Activated CD4-positive, CD25-positive, alpha-beta regulatory T cell treated with anti-CD3 and anti-CD28 coated beads, Interleukin-2, amount 50 U/mL, for 16 hours (primary cell): ENCODE results near the gene CHPF.

Source experiments
- DNase-seq: peaks from one replicate; pipeline ENCODE4 v3.0.0-alpha.2; 2020; ENCODE audit warnings: low read depth, low spot score

The CHPF gene

DNA sequence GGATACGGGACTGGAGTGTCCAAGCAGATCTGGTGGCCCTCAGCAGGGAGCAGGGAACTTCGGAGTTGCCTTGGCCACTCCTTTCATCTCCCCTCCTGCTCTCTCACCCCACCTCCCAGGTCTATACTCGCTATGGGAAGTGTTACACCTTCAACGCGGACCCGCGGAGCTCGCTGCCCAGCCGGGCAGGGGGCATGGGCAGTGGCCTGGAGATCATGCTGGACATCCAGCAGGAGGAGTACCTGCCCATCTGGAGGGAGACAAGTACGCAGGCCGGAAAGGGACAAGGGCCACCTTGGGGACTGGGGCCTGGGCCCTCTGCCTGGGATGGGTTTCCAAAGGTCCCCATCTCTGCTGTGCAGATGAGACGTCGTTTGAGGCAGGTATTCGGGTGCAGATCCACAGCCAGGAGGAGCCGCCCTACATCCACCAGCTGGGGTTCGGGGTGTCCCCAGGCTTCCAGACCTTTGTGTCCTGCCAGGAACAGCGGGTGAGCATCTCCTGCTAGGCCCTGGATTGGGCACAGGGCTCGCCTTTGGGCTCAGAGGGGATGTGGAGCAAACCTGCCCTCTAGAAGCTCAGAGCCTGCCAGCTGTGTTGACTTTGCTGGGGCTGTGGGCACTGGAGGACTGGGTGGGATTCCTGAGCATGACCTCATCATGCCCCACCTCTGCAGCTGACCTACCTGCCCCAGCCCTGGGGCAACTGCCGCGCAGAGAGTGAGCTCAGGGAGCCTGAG is 11.8 kb downstream of the CHPF start:
- no peak for DNase-seq

DNA sequence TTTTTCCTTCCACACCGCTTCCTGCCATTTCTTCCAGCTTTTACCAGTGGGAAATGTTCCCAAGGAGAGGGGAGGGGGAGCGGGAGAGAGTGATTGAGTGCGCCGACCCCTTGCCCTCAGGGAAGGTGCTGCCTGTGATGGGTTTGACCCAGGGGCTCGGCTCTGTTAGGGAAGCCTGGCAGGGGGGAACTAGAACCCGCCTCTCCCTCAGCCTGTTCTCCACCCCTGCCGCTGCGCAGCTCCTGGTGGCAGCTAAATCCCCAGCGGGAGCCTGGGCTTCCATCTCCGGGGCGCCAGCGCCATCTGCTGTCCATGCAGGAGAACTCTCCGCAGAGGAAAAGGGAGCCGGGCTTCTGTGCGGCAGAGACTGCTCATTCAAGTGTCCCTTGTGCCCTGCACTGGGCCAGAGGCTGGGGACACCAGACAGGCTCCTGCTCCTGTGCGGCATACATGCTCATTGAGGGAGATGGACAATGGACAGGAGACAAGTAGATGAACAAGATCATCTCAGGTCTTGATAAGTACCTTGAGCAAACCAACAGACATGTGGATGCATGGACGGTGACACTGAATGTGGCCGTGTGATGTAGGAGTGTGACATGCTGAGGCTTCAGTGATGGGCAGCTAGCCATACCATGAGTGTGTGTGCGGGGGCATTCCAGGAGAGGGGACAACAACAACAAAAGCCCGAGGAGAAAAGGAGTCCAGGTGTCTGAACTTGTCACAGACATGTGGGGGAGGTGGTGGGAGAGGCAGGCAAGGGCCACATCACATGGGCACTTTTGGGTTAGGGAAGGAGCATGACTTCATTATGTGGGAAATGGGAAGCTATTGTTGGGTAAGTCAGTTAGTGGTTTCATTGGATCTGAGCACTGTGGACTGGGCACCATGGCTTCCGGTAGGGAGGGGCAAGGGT is 13.3 kb downstream of the CHPF start:
- peak; percentile 66 for DNase-seq

DNA sequence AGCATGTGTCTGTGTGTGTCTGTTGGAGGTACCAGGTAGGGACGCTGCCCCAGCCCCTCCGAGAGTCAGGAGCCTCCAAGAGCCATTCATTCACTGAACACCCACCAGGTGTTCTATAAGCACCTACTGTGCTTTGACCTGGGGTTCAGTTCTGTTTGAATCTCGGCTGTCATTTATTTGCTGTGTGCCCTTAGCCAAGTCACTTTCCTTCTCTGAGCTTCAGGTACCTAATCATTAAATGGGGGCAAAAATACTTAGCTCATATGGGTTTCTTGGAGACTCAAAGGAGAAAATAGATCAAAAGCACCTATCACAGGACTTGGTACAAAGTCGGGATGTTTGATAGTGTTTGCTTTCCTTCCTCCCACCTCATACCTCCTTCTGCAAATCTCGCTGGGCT is 16.1 kb downstream of the CHPF start:
- DNase-seq = no peak

DNA sequence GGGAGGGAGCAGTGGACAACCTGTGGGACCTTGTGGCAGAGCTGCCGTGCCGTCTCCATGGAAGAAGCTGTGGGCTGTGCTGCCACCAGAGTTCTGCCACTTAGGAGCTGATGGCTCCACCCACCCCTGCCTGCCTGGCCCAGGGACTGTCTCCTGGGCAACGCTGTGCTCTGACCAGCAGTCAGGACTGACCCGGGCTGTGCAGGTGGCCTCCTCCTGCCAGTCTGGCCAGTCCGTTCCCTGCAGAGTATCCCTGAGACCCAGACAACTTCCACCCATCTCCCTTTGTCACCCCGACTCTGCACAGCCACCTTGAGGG is 16.6 kb downstream of the CHPF start:
- DNase-seq = no peak

DNA sequence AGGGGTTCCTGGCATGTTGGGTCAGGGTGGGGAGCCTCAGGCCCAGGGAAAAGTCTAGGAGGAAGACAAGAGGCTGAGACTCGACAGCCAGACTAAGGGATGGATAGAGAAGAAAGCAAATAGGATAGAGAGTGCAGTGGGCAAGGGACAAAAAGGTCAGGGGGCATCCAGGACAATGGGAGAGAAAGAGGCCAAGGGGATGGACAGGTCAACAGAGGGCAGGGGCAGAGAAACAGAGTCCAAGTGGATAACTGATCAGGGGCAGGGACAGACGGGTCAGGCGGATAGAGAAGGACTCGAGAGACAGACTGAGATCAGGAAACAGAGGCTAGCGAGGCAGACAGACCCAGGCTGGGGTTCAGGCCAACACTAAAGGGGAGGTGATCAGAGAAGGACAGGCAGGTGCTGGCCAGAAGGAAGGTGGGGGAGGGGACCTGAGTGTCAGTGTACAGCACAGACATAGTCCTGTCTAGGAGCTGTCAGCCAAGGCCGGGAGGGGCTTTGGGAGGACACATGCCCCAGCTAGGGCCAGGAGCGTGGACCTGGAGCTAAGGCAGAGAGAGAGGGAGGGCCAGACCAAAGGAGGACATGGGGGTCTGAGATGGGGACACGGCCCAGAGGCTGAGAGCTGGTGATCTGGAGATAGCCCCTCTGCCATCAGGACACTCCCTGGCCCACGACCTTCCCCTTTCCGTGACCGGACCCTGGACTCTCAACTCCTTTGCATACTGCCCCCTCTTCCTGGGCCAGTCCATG is 17.1 kb downstream of the CHPF start:
- no peak for DNase-seq

DNA sequence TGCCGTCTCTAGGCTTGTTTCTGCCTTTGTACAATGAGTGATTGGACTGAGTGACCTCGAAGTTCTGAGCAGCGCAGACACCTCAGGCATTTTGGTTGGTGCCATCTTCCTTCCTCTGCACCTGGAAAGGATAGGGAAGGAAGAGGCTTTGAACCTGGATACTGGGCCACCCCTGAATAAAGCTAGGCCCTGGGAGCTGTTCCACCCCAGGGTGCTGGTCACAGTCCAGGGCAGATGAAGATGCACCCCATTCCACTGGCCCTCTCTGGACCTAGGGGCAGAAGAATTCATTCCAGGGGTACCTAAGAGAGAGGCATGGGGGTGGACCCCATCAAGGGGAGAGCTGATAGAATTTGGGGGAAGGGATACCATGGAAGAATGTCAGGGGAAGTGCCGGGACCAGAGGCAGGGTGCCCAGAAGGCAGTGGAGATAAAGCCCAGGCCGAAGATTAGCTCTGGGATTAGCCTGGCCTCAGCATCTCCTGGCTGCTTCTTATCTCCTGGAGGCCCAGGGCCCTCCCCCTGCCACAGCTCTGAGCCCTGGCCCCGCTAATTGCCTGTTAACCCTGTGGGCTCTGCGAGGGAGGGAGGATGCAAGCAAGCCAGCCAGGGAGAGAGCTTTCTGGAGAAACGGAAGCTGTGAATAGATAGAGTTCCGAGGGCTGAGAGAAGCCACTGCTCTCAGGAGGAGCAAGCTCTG is 17.9 kb downstream of the CHPF start:
- no peak for DNase-seq

DNA sequence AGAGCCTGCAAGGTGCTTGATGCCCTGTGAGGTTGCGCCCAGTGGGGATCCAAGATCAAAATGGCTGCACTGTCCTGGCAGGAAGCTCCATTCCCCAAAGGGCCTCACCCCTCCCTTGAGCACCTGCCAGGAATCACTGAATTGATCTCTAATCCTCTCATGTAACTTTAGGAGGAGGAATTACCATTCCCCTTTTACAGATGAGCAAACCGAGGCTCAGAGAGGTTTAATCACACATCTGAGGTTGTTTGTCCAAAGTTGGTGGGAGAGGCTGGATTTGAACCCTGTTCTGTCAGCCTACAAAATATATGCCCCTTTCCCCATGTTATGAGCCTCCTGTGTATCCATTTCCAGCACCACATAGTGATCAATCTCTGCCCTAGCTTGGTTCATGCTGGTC is 18.8 kb downstream of the CHPF start:
- DNase-seq = no peak

DNA sequence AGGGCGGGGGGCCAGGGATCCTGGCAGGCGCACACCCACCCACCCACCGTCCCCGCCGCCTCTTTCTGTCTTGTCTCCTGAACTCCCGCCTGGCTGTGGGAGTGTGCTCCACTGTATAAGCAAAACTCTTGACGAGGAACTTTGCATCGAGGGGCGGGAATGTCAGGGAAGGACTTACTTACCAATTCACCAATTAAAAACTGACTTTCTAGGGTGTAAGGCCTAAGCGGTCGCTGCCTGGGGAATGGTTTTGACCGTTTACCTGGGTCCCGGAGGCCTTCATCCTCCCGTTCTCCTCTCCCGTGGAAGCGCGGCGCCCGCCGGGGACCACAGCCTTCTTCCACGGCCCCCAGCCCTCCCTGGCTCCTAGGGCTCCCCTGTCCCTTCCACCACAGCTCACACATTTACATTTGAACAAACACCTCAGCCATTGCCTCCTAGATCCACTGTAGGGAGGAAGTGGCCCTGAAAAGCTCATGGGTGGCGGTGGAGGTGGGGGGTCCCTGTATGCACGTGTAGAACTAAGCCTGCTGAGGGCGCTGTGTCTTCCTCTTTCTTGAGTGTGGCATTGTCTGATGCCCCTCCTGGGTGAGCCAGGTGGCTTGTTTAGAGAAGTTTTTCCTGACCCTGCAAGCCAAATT is 20.5 kb downstream of the CHPF start:
- DNase-seq = no peak

DNA sequence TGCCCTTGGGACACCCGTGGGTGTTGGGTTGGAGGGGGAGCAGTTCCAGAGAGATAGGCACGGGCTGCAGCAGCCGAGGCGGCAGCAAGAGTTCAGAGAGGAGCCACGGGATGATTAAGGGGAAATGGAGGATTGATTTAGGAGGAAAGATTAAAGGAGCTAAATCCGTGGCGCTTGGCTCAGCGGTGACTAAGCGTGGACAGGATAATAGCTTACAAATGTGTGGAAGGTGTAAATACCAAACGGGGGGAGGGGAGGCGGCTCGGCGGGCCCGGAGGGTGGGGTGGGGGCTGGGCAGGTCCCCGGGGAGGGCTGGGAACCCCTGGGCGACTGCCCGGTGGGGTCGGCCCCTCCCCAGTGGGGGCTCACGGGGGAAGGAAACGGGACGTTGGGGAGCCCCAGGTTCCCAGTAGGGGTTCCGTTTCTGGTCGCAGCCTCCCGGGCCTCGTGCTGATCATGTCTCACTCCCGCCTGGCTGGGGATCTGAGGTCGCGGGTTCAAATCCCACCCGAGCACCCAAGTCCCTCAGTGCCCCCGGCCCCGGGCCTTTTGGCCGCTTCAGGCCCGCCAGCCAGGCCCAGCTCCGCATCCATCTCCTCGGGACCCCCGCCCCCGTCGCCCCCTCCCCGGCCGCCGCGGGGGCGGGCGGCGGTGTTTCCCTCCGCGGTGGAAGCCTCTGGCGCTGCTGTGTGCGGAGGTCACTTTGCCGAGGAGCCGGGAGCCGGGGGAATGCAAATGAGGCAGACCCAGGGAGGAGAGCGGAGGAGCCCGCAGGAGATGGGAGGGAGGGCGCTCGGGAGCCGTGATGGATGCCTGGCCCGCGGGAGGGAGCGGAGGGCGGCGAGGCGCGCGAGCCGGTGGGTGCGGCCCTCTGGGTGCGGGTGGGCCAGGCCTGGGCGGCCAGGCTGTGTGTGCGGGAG is 21.2 kb downstream of the CHPF start:
- DNase-seq = no peak

DNA sequence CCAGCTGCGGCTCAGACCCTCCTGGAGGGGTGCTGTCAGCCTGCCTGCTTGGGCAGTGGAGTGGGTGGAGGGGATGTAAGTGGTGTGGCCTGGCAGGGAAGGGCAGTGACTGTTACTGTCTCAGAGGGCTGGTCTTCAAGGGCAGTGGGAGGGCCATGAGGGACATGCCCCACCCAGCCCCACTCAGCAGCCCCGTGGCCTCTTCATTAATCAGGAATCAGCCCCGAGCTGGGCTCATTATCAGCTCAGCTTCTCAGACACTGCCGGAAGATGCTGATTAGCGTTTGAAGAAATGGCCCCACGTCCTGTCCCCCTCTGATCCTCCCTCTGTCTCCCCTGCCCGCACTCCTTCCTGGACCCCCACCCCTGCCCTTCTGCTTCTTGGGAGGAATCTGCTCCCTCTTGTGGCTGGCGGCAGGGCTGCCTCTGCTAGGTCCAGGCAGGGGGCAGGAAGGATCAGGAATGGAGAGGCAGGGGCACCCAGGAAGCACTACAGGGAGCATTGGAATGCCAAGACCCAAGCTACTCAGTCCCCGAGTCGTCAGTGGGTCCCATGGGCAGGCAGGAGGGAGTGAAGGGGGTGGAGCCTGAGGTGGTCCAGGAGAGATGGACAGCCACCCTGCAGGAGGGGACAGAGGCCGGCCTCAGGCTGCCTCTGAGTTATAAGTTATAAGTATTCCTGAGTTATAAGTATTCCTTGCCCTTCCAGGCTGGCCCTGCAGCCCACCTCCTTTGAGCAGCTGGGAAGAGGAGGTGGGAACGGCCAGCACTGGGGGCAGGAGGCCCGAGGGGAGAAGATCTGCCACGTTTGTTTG is 22.3 kb downstream of the CHPF start:
- no peak for DNase-seq

DNA sequence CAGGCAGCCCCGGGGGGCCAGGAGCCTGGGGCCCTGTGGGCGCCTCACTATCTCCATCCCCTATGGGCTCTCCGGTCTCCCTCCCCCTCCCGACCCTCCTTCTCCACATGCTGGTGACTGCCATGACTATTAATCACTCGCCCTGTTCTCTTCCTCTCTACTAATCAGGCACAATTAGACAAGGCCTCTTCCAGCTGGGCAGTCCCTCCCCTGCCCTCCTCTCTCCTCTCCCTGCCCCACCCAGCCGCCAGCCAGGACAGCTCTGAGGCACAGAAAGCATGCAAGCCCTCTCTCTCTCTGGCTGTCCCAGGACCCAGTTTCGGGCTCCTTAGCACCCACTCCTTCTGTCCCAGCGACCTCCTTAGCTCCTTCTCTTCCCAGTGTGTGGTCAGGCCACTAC is 23.5 kb downstream of the CHPF start:
- no peak for DNase-seq

DNA sequence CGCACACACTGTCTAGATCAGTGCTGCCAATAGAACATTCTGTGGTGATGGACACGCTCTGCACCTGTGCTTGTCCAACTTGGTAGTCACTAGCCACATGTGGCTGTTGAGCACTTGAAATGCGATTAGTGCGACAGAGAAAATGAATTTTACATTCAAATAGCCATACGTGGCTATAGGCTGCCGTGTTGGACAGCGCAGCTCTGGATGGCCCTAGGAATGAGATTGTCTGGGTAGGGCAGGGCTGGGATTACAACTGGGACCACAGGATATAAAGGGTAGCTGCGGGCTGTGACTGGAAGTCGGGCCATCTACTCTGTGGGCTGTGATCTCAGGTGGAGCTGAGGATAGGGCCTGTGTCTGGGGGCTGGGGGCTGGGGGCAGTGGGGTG is 24.1 kb downstream of the CHPF start:
- DNase-seq = no peak

DNA sequence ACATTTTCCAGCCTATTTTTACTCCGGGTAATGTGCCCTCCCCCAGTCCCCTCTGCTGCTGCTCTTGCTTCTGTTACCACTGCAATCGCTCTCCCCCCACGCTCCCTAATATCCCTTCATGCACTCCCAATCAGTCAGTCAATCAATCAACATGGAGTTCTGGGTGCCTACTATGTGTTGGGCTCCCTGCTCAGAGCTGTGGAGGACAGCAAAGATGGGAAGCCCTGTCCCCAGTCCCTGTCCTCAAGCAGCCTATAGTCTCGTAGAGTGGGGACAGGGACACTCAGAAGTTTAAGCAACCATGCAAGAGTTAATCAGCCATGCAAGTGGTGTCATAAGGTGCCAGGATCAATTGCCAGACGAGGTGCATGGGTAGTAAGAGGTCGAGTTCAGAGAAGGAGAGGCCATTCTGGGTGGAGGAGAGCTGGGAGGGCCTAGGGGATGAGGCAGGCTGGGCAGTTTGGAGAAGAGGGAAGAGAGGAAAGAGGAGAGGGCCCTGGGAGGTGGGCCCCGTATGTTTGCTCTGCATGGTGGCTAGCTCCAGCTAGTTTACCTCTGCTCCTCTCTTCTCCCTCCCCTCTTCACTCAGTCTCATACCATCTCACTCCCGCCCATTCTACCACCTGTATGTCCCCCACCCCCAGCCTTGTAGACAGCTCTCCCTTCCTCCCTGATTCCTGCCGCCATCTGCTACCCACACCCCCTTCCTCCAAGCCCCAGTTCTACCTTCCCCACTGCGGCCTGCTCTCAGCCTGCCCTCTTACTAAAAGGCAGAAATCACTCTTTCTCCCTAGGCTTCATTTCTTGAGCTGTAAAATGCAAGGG is 25.4 kb downstream of the CHPF start:
- no peak for DNase-seq

DNA sequence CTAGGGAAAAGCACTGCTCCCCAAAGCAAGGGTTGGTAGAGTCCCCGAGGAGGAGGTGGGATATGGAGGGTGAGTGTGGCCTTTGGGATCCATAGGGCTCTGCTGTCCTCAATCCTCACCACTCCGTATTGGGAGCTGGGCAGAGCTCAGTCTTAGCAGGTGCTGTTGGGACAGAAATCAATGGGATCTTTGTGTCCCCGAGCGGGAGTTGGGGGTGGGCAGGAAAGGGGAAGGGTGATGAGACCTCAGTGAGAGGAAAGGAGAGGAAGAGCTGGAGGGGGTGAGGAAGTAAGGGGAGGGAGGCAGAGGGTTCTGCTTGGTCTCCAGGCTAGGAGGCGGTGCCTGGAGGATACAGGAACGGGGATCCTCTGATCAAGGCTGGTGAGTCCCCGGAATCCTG is 26.7 kb downstream of the CHPF start:
- no peak for DNase-seq

DNA sequence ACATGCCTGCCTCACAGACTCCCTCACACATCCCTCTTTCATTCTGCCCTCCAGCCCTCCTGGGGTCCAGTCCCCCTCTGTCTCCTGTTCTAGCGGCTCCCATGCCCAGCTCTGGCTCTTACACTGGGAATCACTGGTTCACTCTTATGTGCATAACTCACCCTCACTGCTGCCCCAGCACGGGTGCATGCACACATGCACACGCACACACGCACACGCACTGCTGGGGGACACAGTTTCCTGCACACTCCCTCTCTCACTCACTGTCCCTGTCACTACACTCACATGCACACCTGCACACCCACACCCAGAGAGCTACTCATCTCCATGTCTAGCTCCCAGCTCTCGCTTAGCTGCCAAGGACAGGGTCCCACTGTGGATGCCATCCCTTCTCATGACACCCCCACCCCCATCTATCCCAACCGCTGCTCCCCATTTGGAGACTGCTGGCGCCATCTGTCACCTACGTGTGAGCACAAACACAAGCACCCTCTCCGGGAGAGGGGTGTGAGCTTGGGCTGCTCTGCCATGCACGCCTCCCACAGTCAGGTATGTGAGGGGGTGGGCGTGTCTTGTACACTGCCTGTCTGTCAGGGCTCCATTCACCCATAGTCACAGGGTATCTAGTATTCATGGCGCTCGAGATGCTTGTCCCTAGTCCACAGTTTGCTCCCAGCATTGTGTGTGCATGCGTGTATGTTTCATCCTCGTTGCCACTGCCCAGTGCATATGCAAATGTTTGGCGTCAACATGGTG is 27.6 kb downstream of the CHPF start:
- DNase-seq = no peak

DNA sequence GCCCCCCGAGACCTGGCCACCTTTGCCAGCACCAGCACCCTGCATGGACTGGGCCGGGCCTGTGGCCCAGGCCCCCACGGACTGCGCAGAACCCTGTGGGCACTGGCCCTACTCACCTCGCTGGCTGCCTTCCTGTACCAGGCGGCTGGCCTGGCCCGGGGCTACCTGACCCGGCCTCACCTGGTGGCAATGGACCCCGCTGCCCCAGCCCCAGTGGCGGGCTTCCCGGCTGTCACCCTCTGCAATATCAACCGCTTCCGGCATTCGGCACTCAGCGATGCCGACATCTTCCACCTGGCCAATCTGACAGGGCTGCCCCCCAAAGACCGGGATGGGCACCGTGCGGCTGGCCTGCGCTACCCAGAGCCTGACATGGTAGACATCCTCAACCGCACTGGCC is 28.8 kb downstream of the CHPF start:
- no peak for DNase-seq

DNA sequence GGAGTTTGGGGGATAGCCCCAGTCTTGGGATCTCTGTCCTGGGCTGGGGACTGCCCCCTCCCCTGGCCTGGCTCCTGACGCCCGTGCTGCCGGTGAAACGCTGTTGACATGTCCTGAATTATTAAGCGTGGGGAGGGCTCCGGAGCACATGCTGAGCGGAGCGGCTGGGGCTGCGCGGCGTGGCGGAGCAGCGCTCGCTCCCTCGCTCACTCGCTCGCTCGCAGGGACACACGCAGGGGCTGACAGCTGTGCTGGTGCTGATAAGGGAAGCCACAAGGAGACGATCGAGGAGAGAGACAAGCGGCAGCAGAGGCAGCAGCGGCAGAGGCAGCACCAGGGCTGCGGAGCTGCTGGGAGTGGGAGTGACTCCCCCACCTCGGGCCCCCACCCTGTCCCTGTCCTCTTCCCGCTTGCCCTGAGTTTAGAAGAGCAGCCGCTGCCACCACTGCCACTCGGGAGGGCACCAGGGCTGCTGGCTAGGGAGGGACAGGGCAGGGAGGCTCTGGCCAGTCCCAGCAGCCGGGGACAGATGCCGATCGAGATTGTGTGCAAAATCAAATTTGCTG is 29.3 kb downstream of the CHPF start, which contains the start of gene ASIC4:
ASIC4 (plus strand) TSS at position 287 of the 566 bp plus-strand sequence; CDS start at position 530, 243 bp downstream.
- DNase-seq = no peak
